Keratinocyte (primary cell): ENCODE measurements around the gene STEAP3. TPM values are rescaled to one million over a fixed set of nuclear protein-coding genes. Genes with fewer than 3 reads are reported as not detected.

ENCODE experiments used
- DNase-seq: peaks from one replicate; pipeline ENCODE4 v3.0.0-alpha.2; 2011; ENCODE audit warnings: low read depth, missing footprints, low spot score
- FAIRE-seq: peaks from 2 replicates; lab custom pipeline; 2011; peaks lifted over from hg19 to GRCh38; lab: Jason Lieb, UNC
- H2AFZ ChIP-seq: 2 replicates; pipeline ENCODE4 v1.6.0; 2012; ENCODE audit warnings: low read length, control low read depth, inconsistent platforms; ENCODE audit not compliant: control insufficient read depth
- H3K27ac ChIP-seq: 2 replicates; pipeline ENCODE4 v1.5.1; 2011; ENCODE audit warnings: low read length; ENCODE audit not compliant: control insufficient read depth, insufficient read depth
- H3K27me3 ChIP-seq: 3 replicates; pipeline ENCODE4 v1.6.0; 2011; ENCODE audit warnings: low read length; ENCODE audit not compliant: control insufficient read depth, insufficient read depth; ENCODE audit errors: extremely low read depth
- H3K36me3 ChIP-seq, 2 experiments: 2 replicates in 1 of 2; 3 replicates in 1 of 2; pipeline ENCODE4 v1.5.1; 2011; ENCODE audit warnings: low read length in 2 of 2, mild to moderate bottlenecking in 1 of 2; ENCODE audit not compliant: control insufficient read depth in 2 of 2, insufficient read depth in 2 of 2; ENCODE audit errors: extremely low read depth in 1 of 2
- H3K4me1 ChIP-seq: 3 replicates; pipeline ENCODE4 v1.5.1; 2011; ENCODE audit warnings: low read length; ENCODE audit not compliant: control insufficient read depth, insufficient read depth; ENCODE audit errors: extremely low read depth
- H3K4me2 ChIP-seq: 3 replicates; pipeline ENCODE4 v1.6.0; 2011; ENCODE audit warnings: low read depth, low read length; ENCODE audit not compliant: control insufficient read depth, insufficient read depth; ENCODE audit errors: extremely low read depth
- H3K4me3 ChIP-seq, 3 experiments: fragments of 200-600 bp in 1 of 3; sonication (generic) in 1 of 3; 2 replicates in 2 of 3; 3 replicates in 1 of 3; pipeline ENCODE4 v1.5.1; 2011 to 2016; ENCODE audit warnings: low read length in 3 of 3, mild to moderate bottlenecking in 3 of 3, control low read depth in 2 of 3, inconsistent platforms in 1 of 3, low read depth in 1 of 3, mixed read lengths in 1 of 3, mixed run types in 1 of 3, moderate library complexity in 1 of 3; ENCODE audit not compliant: control insufficient read depth in 2 of 3, insufficient read depth in 2 of 3; ENCODE audit errors: extremely low read depth in 1 of 3
- H3K79me2 ChIP-seq: 2 replicates; pipeline ENCODE4 v1.6.0; 2012; ENCODE audit warnings: low read length; ENCODE audit not compliant: control insufficient read depth, insufficient read depth
- H3K9ac ChIP-seq: 3 replicates; pipeline ENCODE4 v1.6.0; 2011; ENCODE audit warnings: low read length; ENCODE audit not compliant: control insufficient read depth, insufficient read depth; ENCODE audit errors: extremely low read depth
- H3K9me1 ChIP-seq: 3 replicates; pipeline ENCODE4 v1.6.0; 2011; ENCODE audit warnings: low read length; ENCODE audit not compliant: control insufficient read depth, insufficient read depth; ENCODE audit errors: extremely low read depth
- H3K9me3 ChIP-seq: 2 replicates; pipeline ENCODE4 v1.5.1; 2012; ENCODE audit warnings: low read depth, low read length; ENCODE audit not compliant: control insufficient read depth
- H4K20me1 ChIP-seq: 3 replicates; pipeline ENCODE4 v1.6.0; 2011; ENCODE audit warnings: low read length; ENCODE audit not compliant: control insufficient read depth, insufficient read depth; ENCODE audit errors: extremely low read depth
- EZH2 ChIP-seq: IDR thresholded peaks from one replicate; pipeline ENCODE4 v1.6.1; 2012; ENCODE audit warnings: inconsistent platforms, mild to moderate bottlenecking, low read length, moderate library complexity
- dilution Hi-C: fragments of 300-500 bp; cut with MboI; formaldehyde crosslinking; loops from one replicate; pipeline ENCODE4 v1.7.0; 2020; ENCODE audit warnings: low sequenced_read_pairs; ENCODE audit not compliant: extremely low pct_ligation_motif_present
- polyA plus RNA-seq, 5 experiments: library from polyadenylated mRNA; depleted of rRNA in 3 of 5; stranded (reverse) in 3 of 5; stranded (forward) in 1 of 5; unstranded in 1 of 5; fragments of >200 nt; gene quantifications; 1 replicate in 1 of 5; 2 replicates in 3 of 5; 3 replicates in 1 of 5; pipeline versions ENCODE4 v1.2.1 to v1.2.3, GENCODE V29; 2011 to 2012; ENCODE audit warnings: missing spikeins in 2 of 5, low read depth in 1 of 5, low replicate concordance in 1 of 5
- TF ChIP-seq, protein P1 (sequence below), 3 experiments: IDR thresholded peaks in 1 of 3; conservative IDR thresholded peaks in 1 of 3; optimal IDR thresholded peaks in 1 of 3; 2 replicates in 2 of 3; 3 replicates in 1 of 3; pipeline versions ENCODE3 to v1.5.1; 2011; ENCODE audit warnings: low read length in 3 of 3, mild to moderate bottlenecking in 3 of 3, moderate library complexity in 2 of 3, control low read depth in 1 of 3, inconsistent platforms in 1 of 3; ENCODE audit not compliant: insufficient read depth in 2 of 3; ENCODE audit errors: extremely low read depth in 1 of 3

The STEAP3 gene
- polyA plus RNA-seq, 1 donor (not counting 4 experiments of a cell fraction or from before 2014, with no cell fraction given): 19.9 TPM

DNA sequence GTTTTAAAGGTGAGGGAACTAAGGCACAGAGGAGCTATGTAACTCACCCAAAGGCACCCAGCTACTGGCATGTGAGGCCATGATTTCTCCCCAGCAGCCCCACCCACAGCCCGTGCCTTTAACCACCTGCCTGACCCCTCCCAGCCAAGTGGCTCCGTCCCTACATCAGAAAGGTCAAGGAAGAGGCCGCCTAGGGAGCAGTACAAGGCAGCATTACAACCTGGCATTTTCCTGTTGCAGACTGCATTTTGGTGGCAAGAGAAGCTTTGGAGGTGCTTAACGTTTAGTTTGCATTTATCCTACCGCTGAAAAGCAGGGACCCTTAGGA is 17.5 kb downstream of the STEAP3 start:
- no peak for FAIRE-seq
- Histone ChIP-seq H4K20me1 (peaks cover 3% of the 10 kb centered on the region), H3K9ac (no peak overlapping the region), H3K4me3 (no peak overlapping the region), H3K27me3 (no peaks in the 10 kb centered on the region), H3K4me1 (peaks cover 13% of the 10 kb centered on the region), H3K9me1 (no peaks in the 10 kb centered on the region), H3K27ac (no peak overlapping the region), H3K9me3 (peaks cover 2% of the 10 kb centered on the region), H3K36me3 (peaks cover 4 to 8% of the 10 kb centered on the region in 2 experiments), H2AFZ (no peak overlapping the region), H3K79me2 (no peaks in the 10 kb centered on the region), H3K4me2 (no peak overlapping the region)
- no peak for DNase-seq
- dilution Hi-C loops: no loop called here
- TF ChIP-seq, protein P1, sequence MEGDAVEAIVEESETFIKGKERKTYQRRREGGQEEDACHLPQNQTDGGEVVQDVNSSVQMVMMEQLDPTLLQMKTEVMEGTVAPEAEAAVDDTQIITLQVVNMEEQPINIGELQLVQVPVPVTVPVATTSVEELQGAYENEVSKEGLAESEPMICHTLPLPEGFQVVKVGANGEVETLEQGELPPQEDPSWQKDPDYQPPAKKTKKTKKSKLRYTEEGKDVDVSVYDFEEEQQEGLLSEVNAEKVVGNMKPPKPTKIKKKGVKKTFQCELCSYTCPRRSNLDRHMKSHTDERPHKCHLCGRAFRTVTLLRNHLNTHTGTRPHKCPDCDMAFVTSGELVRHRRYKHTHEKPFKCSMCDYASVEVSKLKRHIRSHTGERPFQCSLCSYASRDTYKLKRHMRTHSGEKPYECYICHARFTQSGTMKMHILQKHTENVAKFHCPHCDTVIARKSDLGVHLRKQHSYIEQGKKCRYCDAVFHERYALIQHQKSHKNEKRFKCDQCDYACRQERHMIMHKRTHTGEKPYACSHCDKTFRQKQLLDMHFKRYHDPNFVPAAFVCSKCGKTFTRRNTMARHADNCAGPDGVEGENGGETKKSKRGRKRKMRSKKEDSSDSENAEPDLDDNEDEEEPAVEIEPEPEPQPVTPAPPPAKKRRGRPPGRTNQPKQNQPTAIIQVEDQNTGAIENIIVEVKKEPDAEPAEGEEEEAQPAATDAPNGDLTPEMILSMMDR (optimal IDR thresholded peaks at IDR 0.05 in 1 of 3, IDR thresholded peaks at IDR 0.05 in 1 of 3, conservative IDR thresholded peaks at IDR 0.05 in 1 of 3; ENCODE audit: extremely low read depth in 1 of 3, insufficient read depth in 2 of 3, low read length in 3 of 3): no peak
- no peak for TF ChIP-seq EZH2

DNA sequence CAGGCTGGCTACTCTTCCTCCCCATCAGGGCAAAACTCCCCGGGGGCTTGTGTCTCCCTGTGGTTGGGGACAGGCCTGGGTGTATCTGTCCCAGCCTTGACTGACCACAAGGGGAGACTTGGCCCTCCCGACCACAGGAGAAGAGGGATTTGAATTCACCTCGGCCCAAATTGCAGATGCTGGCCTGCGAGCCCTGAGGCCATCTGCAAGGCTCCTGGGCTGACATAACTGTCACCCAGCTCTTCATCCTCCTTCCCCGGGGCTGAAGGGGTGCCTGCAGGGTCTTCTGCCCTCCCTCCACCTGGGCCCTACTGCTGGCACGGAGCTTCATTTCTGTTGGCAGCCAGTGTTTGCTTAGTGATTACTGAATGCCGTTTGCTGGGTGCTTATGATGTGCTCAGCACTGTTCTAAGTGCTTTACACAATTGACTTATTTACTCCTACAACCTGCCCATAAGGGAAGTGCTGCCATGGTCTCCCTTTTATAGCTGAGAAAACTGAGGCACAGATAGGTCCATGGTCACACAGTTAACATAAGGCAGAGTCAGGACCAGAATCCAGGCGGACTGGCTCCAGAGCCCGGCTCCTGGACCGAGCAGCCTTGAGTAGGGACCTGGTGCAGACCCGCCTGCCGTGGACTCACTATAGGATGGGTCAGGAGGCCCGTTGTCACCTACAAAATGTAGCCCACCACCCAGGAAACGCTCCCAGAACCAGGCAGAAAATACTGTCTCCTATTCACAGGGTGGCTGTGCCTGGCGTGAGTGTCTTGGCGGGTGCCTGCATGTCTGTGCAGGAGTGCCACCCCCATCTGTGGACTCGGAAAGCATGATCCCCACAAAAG is 18.9 kb downstream of the STEAP3 start:
- Histone ChIP-seq H4K20me1 (peaks cover 3% of the 10 kb centered on the region), H3K79me2 (no peaks in the 10 kb centered on the region), H3K4me1 (peaks cover 13% of the 10 kb centered on the region), H3K27me3 (no peaks in the 10 kb centered on the region), H3K4me2 (no peak overlapping the region), H3K9me1 (no peaks in the 10 kb centered on the region), H3K4me3 (no peak overlapping the region), H3K9me3 (peaks cover 2% of the 10 kb centered on the region), H3K36me3 (peaks cover 7 to 11% of the 10 kb centered on the region in 2 experiments), H2AFZ (no peak overlapping the region), H3K27ac (no peak overlapping the region), H3K9ac (no peak overlapping the region)
- dilution Hi-C loops: no loop called here
- DNase-seq: no peak
- TF ChIP-seq EZH2: no peak
- TF ChIP-seq, protein P1 (optimal IDR thresholded peaks at IDR 0.05 in 1 of 3, IDR thresholded peaks at IDR 0.05 in 1 of 3, conservative IDR thresholded peaks at IDR 0.05 in 1 of 3; ENCODE audit: extremely low read depth in 1 of 3, insufficient read depth in 2 of 3, low read length in 3 of 3): no peak
- no peak for FAIRE-seq
